HG03066 (cell line): ENCODE results near the gene JUNB.

Experiments
- ATAC-seq: cut with Tn5 transposase; IDR thresholded peaks from one replicate; pipeline ENCODE4 v1.9.1; 2021; ENCODE audit warnings: low read depth; ENCODE audit not compliant: unreplicated experiment

Gene JUNB

DNA sequence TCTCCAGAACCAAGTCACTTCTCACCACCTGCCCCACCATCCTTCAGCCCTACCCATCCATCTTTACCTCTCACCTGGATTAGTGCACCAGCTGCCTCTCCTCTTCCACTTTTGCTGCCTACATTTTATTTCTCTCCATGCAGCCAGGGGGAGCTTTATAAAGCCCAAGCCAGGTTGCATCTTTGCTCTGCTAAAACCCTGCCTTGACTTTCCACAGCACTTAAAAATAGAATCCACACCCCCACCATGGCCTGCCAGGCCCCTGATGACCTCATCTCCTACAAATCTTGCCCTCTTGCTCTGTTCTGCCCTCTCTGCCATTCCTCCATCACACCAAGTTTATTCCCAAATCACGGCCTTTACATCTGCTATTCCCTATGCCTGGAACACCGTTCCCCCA is 17.7 kb upstream of the JUNB start:
- no peak for ATAC-seq

DNA sequence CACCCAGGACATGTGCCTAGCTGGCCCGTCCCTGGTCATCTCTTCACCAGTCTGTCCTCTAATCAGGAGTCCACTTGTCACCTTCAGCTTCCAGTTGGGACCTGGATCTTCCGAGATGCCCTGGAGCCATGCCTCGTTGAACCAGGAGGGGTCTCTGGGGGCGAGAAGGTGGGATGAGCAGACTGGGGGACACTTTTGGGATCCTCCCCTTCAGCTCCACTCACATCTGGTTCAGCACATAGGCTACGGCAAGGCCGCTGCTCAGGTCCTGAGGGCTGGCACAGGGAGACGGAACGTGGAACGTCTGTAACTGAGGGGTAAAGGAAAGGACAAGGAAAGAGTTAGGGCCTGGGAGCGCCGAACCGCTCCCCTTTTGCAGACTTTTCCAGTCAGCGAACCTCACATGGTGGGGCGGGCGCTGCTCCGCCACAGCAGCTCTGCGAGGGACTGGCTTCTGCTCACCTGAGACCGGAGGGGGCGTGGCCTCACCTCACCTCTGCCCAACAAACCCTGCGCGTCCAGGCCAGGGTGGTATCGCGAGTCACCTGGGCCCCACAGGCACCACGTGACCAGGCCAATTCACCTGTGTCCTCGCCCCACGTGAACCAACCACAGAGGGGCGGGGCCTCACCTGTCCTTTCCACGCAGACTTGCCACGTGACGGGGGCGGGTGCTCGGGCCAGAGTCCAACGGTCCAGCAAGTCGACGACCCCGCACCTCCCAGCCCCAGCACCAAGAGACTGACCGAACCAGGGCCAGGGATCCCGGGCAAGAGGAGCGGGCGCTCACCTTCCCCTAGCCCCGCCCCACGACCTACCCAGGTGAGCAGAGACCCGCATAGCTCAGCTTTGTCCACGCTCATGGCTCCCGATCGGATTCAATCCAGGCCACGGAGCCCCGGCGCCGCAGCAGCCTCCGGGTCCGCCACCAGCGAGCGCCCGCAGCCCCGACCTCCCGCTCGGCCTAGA is 16.4 kb upstream of the JUNB start, which contains the start of gene HOOK2:
Gene HOOK2 (minus strand): TSS at position 965 of the 968 bp plus-strand sequence. CDS start 103 bp downstream, at position 862.
- ATAC-seq, result no peak

DNA sequence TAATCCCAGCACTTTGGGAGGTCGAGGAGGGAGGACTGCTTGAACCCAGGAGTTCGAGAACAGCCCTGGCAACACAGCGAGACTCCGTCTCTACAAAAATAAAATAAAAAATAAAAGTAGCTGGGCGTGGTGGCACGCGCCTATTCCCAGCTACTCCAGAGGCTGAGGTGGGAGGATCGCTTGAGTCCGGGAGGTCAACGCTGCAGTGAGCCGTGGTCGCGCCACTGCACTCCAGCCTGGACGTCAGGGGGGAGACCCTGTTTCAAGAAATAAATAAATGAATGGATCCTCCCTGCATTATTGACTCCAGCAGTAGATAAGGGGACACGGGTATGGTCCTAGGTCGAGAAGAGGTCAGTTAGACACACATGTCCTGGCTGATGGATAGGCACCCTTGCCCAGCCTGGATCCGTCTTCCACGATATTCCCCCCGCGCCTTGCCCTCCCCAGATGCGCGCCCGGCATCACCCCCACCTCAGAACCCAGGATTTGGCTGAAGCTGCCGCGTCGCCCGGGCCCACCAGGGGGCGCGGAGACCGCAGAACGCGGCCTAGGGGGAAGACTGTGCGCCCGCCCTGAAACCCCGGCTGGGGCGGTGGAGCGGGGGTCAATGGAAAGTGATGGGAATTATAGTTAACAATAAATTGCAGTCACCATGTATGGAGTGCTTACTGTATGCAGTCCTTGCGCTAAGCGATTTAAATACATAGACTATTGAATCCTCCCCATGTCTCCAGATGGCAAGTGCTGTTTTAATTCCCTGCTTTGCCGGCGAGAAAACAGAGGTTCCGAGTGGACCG is 13.9 kb upstream of the JUNB start:
- ATAC-seq, result no peak

DNA sequence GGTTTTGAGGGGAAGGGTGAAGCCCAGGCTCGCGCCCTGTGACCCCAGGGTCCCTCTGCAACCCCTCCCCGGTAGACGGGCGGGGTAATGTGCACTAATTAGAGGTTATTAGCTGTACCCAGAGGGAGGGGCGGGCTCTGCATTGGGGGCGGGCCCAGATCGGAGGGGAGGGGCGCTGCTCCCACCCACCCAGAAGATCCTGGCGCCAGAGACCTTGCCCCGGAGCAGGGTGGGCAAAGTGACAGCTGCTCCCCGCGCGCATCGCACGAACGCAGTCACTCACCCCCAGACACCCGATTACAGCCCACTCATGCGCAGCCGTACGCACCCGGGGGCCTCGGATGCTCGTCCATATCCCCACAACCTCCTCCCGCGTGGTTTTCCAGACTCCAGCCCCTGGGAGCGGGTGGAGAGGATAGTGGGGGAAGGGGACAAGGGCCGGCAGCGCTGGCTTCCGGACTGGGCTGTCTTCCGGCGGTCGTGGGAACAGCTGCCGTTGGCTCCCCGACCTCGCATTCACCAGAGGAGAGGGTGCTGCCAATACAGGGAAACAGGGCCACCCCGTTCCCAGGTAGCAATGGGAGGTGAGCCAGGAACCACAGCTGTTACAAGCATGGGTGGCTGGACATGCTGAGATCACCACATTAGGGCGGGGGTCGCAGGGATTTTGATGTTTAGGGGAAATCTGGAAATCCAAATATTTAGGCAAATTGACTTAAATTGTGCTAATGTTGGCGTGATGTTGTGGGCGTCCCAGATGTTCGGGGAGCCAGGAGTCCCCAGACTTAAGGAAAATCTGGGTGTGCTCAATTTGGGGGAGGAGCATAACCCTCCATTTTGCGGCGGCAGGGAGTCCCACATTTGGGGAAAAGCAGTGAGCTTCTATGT is 13.0 kb upstream of the JUNB start:
- no peak for ATAC-seq

DNA sequence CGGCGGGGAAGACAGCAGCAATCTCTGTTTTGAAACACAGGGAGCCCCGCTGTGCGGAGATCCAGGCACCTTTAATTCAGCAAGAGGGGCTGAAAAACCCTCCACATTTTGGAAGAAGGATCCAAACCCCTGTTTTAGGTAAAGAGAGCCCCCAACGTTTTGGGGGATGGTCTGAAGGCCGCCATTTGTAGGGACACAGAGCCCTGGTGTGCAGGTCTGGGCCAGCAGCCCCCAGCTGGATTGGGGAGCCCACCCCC is 12.5 kb upstream of the JUNB start:
- ATAC-seq, result no peak

DNA sequence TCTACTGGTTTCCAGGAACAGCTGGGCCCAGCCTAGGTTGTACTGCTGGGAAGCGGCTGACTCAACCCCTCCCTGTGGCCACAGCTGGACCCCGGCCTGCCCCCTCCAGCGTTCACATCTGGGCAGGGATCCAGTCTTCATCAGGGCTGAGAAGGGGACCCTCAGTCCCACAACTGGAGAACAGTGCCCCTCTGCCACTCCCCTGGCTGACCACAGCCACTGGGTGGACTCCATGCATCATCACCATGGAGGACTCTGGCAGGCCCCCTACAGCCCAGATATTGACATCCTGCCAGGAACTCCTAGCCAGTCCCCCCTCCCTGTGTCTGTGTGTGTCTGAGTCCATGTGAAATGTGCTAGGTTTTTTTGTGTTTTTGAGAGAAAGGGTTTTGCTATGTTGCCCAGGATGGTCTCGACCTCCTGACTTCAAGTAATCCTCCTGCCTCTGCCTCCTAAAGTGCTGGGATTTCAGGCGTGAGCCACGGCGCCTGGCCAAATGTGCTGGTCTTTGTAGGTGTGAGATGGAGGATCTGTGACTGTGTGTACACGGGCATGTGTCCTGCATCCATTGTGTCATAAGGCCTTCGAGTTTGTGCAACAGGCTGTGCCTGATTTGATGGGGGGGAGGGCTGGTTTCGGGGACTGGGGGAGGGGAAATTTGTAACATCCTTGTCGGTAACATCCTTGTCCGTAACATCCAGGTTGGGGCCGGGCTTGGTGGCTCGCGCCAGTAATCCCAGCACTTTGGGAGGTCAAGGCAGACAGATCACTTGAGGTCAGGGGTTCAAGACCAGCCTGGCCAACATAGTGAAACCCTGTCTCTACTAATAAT is 11.9 kb upstream of the JUNB start:
- no peak for ATAC-seq

DNA sequence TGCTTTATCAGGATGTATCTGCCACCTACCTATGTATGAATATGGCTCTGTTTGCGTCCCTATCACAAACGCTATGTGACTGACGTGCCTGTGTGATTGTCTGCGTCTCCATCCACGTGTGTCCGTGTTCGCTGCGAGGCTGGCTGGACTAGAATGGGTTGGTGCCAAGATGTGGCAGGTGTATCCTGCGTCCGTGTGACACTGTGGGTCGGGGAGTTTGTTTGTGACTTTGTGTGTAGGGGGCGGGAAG is 9.2 kb upstream of the JUNB start:
- no peak for ATAC-seq

DNA sequence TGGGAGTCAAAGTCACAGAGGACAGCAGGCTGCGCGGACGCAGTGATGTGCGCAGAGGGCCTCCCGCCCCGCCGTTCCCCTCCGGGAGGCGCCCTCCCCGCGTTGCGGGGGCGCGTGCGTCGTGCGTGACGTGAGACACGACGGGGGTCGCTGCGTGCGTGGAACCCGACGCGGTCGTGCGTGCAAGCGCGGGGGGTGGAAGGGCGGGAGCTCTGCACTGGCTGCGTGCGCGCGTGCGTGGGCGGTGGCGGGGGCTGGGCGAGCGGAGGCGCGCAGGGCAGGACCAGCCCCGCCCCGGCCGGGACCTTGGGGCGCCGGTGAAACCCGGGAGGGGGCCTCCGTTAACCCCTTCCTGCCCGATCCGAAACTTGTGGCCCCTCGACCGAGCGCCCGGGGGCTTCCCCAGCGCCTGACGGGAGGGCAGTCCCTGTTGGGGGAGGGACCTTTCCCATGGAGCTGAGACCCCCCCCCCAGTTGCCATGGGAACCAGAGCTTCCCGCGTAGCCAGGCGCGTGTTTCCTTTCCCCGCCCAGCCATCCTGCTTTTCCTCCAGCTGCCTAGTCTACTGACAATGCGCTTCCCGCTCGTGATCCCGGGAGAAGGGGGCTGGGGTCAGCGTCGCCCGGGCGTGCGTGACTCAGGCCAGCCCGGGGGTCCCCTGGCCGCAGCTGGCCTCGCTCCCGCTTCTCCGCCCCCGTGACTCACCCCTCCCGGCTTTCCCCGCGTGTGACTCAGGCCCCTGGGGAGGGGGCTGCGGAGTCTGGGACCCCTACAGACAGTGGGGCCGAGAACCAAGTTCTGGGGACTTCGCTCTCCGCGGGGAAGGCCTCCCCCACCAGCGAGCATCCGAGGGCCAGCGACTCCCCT is 8.6 kb upstream of the JUNB start:
- ATAC-seq, result no peak

DNA sequence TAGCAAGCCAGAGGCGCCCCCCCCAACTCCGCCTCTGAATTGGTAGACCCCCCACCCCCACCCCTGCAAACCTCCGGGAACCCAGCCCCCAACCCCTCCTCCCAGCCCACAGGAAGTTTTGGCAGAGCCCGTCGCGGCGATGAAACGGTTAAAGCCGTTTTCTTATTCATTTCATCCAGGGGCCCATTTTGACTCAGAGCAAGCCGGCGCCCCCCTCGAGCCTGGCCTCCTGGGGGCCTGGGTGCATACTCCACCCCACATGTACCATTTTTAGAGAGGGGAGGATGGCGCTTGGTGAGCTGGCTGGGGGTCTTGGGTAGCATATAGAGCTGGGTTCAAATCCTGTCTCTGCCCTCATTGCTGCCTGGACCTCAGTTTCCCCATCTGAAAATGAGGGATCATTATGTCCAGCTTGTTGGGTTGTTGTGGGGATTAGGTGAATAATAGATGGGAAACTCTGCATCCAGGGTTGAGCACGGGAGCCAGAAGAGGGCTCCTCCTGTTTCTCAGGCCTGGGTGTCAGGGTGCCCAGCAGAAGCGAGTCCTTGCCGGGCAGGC is 7.9 kb upstream of the JUNB start:
- ATAC-seq, result no peak

DNA sequence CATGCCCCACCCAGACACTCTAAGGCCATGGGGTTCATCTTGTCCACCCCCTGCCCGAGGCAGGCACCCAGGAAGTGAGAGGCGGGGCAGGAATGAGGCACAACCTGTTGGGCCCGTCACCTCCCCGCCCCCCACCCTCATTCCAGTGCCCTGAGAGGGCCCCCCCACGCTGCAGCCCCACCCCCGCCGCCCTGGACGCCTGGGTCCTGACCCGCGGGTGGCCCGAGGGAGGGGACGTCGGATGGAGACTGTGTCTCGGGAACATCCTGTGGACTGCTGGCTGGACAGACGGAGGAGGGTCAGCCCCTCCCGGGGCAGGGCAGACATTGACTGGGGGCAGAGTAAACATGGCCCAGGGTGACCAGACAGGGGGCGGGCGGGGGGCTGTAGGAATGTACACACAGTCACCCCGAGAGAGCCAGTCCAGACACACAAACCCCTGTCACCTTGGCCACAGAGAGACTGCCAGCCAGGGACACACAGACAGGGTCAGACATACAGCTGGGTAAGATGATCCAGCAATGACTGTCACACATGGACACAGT is 7.4 kb upstream of the JUNB start:
- ATAC-seq, result no peak

DNA sequence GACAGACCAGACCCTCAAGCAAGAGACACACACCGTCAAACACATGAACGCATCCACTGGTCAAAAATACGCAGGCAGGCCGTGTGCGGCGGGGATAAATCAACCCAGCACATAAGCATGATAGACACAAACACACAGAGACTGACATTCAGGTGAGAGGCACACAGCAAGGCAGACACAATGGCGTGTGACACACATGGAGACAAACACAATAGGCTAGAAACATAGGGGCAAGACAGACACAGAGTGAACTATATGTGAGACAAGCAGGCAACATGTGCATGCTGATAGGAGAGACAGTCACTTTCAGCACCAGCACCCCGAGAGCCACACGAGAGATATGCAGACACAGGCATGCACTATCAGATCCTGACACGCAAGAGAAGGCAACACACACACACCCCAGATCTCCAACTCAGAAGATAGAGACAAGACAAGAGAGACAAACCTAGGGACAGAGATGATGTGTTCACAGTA is 6.9 kb upstream of the JUNB start:
- ATAC-seq, result no peak

DNA sequence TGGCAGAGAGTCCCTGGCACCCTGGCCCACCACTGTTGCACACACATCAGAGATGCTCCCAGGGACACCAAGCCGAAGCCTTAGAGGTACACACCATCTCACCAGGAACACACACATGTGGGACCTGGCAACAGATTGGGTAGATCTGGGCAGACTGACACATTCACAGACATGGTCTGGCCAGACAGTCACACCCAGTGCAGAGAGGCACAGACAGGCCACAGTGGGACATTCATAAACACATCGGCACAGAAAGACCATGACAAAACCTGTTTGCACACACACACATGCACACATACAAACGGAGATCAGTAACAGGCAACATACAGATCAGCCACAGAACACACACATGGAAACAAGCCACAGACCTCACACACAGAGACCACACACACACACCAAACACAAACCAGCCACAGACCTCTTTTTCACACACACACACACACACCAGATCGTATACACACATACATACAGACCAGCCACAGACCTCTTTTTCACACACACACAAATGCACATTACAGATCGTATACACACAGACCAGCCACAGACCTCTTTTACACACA is 6.3 kb upstream of the JUNB start:
- ATAC-seq, result no peak

DNA sequence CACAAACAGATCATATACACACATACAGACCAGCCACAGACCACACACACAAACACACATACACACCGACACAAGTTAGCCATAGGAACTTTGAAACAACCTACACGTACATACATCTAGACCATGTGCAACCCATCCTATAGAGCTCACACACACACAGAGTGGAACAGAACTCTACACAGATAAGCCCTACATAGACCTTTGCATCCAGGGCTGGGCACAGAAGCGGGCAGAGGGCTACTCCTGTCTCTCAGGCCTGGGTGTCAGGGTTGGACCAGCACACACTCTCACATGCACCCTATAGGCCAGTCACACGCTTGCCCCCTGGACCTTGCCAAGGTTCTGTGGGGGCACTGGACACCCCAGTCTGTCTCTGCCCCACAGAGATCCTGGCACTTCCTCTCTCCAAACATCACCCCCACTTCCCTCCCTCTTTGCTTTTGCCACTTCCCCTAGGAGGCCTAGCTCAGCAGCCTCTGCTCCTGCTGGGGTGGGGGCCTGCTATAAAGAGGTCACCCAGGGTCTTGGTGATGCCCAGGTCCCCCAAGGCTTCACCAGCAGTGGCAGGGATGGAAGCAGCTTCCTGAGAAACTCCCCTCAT is 5.8 kb upstream of the JUNB start:
- no peak for ATAC-seq

DNA sequence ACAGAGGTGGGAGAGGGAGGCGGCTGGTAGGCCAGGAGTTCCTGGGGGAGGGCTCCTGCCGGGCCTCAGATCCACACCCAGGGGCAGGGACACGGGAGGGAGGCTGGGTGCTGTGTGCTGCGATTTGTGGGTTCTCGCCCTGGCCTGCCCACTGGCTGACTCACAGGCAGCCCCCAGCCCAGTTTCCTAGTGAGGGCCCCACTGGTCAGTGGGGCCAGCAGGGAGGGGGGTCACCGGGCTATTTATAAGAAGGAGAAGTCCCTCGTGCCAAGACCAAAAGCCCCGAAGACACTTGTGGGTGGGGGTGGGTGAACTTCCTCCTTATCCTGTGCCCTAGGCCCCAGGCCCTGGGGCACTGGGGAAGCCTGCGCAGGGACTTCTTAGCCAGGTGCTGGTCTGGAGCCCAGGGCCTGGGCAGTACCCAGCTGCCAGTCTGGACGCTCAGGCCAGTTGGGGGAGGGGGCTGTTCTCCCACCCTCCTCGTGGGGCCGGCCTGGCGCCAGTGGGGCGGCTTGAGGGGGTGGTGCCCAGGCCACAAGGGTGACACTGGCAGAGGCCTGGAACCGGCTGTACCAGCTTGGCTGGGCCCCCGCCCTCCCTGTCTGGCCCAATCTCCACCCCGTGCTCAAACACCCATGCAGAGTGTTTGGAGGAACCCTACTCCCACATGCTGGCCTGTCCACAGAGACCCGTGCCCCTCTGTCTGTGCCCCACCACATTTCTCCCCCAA is 5.0 kb upstream of the JUNB start:
- no peak for ATAC-seq

DNA sequence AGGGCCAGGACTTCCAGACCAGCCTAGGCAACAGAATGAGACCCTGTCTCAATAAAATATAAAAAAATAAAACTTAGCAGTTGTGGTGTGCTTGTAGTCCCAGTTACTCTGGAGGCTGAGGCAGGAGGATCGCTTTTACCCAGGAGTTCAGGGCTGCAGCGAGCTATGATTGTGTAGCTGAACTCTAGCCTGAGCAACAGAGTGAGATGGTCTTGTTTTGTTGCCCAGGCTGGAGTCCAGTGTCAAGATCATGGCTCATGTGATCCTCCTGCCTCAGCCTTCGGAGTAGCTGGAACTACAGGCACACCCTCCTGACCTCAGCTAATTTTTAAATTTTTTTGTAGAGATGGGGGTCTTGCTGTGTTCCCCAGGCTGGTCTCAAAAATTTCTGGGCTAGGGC is 4.3 kb upstream of the JUNB start:
- no peak for ATAC-seq

DNA sequence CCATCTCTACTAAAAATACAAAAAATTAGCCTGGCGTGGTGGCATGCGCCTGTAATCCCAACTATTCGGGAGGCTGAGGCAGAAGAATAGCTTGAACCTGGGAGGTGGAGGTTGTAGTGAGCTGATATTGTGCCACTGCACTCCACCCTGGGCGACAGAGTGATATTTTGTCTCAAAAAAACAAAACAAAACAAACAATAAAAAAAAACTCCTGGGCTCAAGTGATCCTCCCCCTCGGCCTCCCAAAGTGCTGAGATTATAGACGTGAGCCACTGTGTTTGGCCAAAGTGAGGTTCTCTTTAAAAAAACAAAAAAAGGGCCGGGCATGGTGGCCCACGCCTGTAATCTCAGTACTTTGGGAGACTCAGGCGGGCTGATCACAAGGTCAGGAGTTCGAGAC is 3.8 kb upstream of the JUNB start:
- ATAC-seq, result no peak

DNA sequence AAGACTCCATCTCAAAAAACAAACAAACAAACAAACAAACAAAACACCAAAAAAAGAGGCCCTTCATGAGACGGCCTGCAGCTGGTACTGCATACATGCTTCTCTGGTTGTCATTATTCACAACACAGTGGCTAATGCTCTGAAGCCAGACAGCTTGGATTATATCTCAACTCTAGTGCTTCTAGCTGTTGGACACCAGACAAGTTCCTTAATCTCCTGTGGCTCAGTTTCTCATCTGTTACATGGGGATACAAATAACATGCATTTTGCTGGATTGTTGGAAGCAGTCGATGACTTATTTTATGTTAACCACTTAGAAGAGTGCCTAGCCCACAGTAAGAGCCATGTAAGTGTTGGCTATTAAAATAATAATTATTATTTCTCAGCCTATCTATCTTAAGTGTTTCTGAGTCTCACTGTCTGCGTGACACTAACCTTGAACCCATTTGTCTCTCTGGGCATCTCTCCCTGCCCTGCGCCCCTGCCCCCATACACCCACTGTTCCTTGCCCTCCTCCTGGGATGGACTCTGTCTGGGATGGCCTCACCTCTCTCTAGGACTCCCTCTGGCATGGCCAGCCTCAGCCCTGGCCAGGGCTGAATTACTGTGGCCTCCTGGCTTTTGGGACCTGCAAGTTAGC is 3.1 kb upstream of the JUNB start:
- no peak for ATAC-seq
